Stimulated activated naive B cell treated with anti-CD40 and anti-IgM and Interleukin-4, amounts not matched to agents 10 μg/mL and 1 μg/mL and 100 μg/mL, for 72 hours (primary cell): ENCODE data around the gene MYO3B.

Experiments used
- ATAC-seq, 2 donors: fragments of 150-1000 bp; cut with Tn5 transposase; replicated peaks; 2 replicates each; pipeline ENCODE4 v1.10.0; 2021; ENCODE audit warnings: moderate library complexity in 1 of 2
- DNase-seq: peaks from one replicate; pipeline ENCODE4 v3.0.0; 2021
- H3K27ac Mint-ChIP-seq: one replicate; pipeline ENCODE4 v1.8.0; 2022; ENCODE audit warnings: mild to moderate bottlenecking, mixed read lengths
- H3K27me3 Mint-ChIP-seq, 2 donors: one replicate each; pipeline ENCODE4 v1.8.0; 2022; ENCODE audit warnings: mixed read lengths in 2 of 2
- H3K36me3 Mint-ChIP-seq, 2 donors: one replicate each; pipeline ENCODE4 v1.8.0; 2022; ENCODE audit warnings: mixed read lengths in 2 of 2, mild to moderate bottlenecking in 1 of 2
- H3K4me1 Mint-ChIP-seq, 2 donors: one replicate each; pipeline ENCODE4 v1.8.0; 2022; ENCODE audit warnings: mixed read lengths in 2 of 2, mild to moderate bottlenecking in 1 of 2
- H3K4me3 Mint-ChIP-seq, 2 donors: one replicate each; pipeline ENCODE4 v1.8.0; 2022; ENCODE audit warnings: mild to moderate bottlenecking in 2 of 2, mixed read lengths in 2 of 2, moderate library complexity in 1 of 2
- H3K9me3 Mint-ChIP-seq, 2 donors: one replicate each; pipeline ENCODE4 v1.8.0; 2022; ENCODE audit warnings: mixed read lengths in 2 of 2, mild to moderate bottlenecking in 1 of 2

MYO3B gene

DNA sequence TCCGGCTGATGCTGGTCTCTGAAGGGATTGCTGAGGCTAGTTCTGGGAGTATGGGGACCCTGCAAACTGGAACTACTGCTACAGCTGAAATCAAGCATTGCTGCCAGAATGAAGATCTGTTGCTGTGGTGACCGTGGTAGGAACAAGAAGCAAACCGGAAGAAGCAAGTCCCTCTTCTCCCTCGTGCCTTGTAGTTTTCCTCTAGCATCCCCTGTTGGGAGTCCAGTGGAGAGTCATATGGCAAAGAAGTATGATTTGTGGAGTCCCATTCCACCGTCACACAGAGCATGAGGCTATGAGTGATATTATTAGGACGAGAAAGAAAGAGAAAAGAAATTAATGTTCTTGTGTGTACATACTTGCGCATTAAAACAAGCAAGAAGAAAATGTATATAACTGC is 398.3 kb downstream of the MYO3B start:
- ATAC-seq (no peak), DNase-seq (no peak)

GRCh38 chr2:170577356-170577755 is 399.4 kb downstream of the MYO3B start:
- Mint-ChIP-seq H3K27ac (no peak overlapping the region), H3K27me3 (peaks cover 0 to 6% of the 10 kb centered on the region in 2 donors), H3K4me3 (no peak overlapping the region), H3K4me1 (no peaks in the 10 kb centered on the region), H3K9me3 (no peaks in the 10 kb centered on the region), H3K36me3 (no peaks in the 10 kb centered on the region)
- no peak for ATAC-seq
- no peak for DNase-seq

More for the DNA sequence above, 398.3 kb downstream of the MYO3B start:
- H3K27ac Mint-ChIP-seq: no peak overlapping the region
- H3K27me3 Mint-ChIP-seq: peaks cover 4 to 8% of the 10 kb centered on the region in 2 donors
- no peaks in the 10 kb centered on the region for H3K4me1 Mint-ChIP-seq
- H3K9me3 Mint-ChIP-seq: no peaks in the 10 kb centered on the region
- no peak overlapping the region for H3K4me3 Mint-ChIP-seq
- H3K36me3 Mint-ChIP-seq: no peaks in the 10 kb centered on the region

- ATAC-seq (no peak), DNase-seq (no peak)
- peaks cover 0 to 6% of the 10 kb centered on the region in 2 donors for H3K27me3 Mint-ChIP-seq
- H3K27ac Mint-ChIP-seq: no peak overlapping the region
- no peaks in the 10 kb centered on the region for H3K4me1 Mint-ChIP-seq
- no peak overlapping the region for H3K4me3 Mint-ChIP-seq
- no peaks in the 10 kb centered on the region for H3K9me3 Mint-ChIP-seq
- no peaks in the 10 kb centered on the region for H3K36me3 Mint-ChIP-seq
These were observed 400.7 kb downstream of the MYO3B start for GRCh38 chr2:170578606-170579005.

DNA sequence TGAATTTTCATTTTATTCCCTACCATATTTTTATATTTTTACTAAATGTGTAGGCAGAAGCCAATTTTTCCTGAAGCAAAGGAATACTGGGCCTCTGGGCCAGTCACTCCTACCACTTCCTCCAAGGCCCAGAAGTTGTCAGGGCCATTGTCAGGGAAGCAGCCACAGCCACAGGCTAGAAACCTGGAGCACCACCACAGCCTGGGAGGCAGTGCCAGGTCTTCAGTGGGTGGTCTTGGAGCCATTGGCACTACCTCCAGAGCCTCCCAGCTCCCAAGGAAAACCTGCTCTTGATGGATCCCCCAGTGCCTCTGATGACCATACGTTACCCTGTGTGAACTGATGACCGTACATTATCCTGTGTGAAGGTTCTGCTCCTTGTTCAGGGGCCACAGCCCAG is 401.6 kb downstream of the MYO3B start:
- Mint-ChIP-seq H3K4me3 (no peak overlapping the region), H3K9me3 (no peaks in the 10 kb centered on the region), H3K36me3 (no peaks in the 10 kb centered on the region), H3K27ac (no peak overlapping the region), H3K4me1 (no peaks in the 10 kb centered on the region), H3K27me3 (peaks cover 0 to 6% of the 10 kb centered on the region in 2 donors)
- no peak for DNase-seq
- ATAC-seq: no peak

DNA sequence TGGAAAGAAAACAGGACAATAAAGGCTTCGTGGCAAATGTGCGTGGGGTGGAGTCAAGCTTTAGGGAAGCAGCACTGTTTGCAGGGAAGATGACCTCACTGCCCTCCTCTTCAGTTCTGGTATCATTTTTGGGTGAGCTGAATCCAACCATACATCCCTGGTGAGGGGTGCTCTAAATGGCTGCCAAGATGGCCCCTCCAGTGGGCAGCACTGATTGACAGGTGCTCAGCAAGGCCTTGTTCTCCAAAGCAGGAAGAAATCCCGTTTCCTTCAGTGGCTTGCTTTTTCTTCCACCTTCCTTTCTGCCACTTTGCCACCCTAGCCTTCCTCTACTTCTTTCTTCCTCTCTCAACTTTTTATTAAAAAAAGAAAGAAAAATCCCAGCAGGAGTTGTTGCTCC is 404.4 kb downstream of the MYO3B start:
- Mint-ChIP-seq H3K4me1 (no peaks in the 10 kb centered on the region), H3K27me3 (peaks cover 0 to 6% of the 10 kb centered on the region in 2 donors), H3K36me3 (no peaks in the 10 kb centered on the region), H3K4me3 (no peak overlapping the region), H3K27ac (no peak overlapping the region), H3K9me3 (no peaks in the 10 kb centered on the region)
- DNase-seq (no peak), ATAC-seq (no peak)

- Mint-ChIP-seq H3K9me3 (no peaks in the 10 kb centered on the region), H3K36me3 (no peaks in the 10 kb centered on the region), H3K4me3 (no peak overlapping the region), H3K4me1 (no peaks in the 10 kb centered on the region), H3K27me3 (peaks cover 0 to 4% of the 10 kb centered on the region in 2 donors), H3K27ac (no peak overlapping the region)
- DNase-seq: no peak
- ATAC-seq: no peak
These were observed 405.0 kb downstream of the MYO3B start for GRCh38 chr2:170582751-170583463.

GRCh38 chr2:170585067-170585466 is 407.1 kb downstream of the MYO3B start:
- no peaks in the 10 kb centered on the region for H3K9me3 Mint-ChIP-seq
- no peak for ATAC-seq
- H3K4me1 Mint-ChIP-seq: no peaks in the 10 kb centered on the region
- no peaks in the 10 kb centered on the region for H3K36me3 Mint-ChIP-seq
- H3K27ac Mint-ChIP-seq: no peak overlapping the region
- H3K4me3 Mint-ChIP-seq: no peak overlapping the region
- DNase-seq: no peak
- peaks cover 0 to 5% of the 10 kb centered on the region in 2 donors for H3K27me3 Mint-ChIP-seq

DNA sequence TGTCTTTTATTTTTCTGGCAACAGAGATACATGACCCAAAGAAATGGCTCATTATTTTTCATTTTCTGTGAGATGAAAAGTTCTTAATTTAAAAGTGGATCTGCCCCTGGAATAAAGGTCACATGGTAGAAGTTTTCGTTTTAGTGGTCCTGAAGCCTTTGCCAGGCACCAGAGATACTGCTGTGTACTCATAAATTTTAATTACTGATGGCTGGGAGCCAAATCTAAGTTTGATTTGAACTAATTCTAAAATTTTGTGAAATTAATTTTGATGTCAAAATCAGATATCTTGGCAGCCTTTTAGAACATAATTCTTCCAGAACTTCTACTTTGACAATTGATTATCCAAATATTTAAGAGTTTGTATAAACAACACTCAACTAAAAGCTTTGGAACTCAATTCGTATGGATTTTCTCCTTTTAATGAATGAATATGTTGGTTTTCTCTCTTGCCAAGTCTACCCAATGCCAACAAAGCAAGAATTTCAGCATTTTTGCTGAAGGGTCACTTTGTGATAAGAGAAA is 408.7 kb downstream of the MYO3B start:
- H3K36me3 Mint-ChIP-seq: no peaks in the 10 kb centered on the region
- DNase-seq (no peak), ATAC-seq (no peak)
- no peaks in the 10 kb centered on the region for H3K4me1 Mint-ChIP-seq
- no peaks in the 10 kb centered on the region for H3K9me3 Mint-ChIP-seq
- H3K27me3 Mint-ChIP-seq: peaks cover 0 to 10% of the 10 kb centered on the region in 2 donors
- no peak overlapping the region for H3K27ac Mint-ChIP-seq
- no peak overlapping the region for H3K4me3 Mint-ChIP-seq

GRCh38 chr2:170587117-170587516 is 409.2 kb downstream of the MYO3B start:
- Mint-ChIP-seq H3K27ac (no peak overlapping the region), H3K4me3 (no peak overlapping the region), H3K36me3 (no peaks in the 10 kb centered on the region), H3K9me3 (no peaks in the 10 kb centered on the region), H3K27me3 (peaks cover 0 to 10% of the 10 kb centered on the region in 2 donors), H3K4me1 (no peaks in the 10 kb centered on the region)
- DNase-seq (no peak), ATAC-seq (no peak)

DNA sequence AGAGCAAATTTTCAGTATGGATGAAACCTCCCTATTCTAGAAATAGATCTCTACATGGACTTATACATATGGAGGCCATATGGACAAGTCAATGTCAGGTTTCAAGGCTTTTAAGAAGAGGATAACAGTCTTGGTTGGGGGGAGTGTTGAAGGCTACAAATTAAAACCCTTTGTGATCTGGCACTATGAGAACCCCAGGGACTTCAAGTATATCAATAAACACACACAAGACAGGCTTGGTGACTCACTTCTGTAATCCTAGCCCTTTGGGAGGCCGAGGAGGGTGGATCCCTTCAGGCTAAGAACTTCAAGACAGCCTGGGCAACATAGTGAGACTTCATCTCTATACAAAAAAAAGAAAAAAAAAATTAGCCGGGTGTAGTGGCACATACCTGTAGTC is 410.0 kb downstream of the MYO3B start:
- Mint-ChIP-seq H3K27me3 (peaks cover 0 to 10% of the 10 kb centered on the region in 2 donors), H3K4me3 (no peak overlapping the region), H3K36me3 (no peaks in the 10 kb centered on the region), H3K4me1 (no peaks in the 10 kb centered on the region), H3K9me3 (no peaks in the 10 kb centered on the region), H3K27ac (no peak overlapping the region)
- ATAC-seq (no peak), DNase-seq (no peak)

GRCh38 chr2:170588729-170589128 is 410.8 kb downstream of the MYO3B start:
- ATAC-seq (no peak), DNase-seq (no peak)
- Mint-ChIP-seq H3K4me1 (no peaks in the 10 kb centered on the region), H3K27ac (no peak overlapping the region), H3K27me3 (peaks cover 0 to 10% of the 10 kb centered on the region in 2 donors), H3K9me3 (no peaks in the 10 kb centered on the region), H3K36me3 (no peaks in the 10 kb centered on the region), H3K4me3 (no peak overlapping the region)

DNA sequence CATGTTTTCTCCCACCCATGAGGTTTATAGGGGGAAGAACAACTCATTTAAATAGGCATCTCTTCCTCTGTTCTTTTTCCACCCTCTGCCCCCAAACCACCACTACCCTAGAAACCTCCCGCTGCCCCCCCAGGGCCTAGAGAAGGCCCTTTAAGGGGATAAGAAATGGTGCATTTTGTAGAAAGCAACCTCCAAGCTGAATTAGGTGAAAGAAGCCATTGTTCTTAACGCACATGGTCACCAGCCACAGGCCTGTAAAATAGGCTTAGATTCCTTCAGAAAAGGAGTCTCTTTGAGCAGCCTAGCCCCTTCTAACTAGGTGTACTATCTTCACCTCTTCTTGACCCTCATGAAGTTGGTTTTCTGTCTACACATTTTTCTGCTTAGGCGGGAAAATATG is 418.6 kb downstream of the MYO3B start:
- DNase-seq (no peak), ATAC-seq (no peak)
- Mint-ChIP-seq H3K4me1 (no peaks in the 10 kb centered on the region), H3K27me3 (peaks cover 0 to 6% of the 10 kb centered on the region in 2 donors), H3K27ac (no peak overlapping the region), H3K9me3 (peaks cover 0 to 4% of the 10 kb centered on the region in 2 donors), H3K36me3 (no peaks in the 10 kb centered on the region), H3K4me3 (no peak overlapping the region)

DNA sequence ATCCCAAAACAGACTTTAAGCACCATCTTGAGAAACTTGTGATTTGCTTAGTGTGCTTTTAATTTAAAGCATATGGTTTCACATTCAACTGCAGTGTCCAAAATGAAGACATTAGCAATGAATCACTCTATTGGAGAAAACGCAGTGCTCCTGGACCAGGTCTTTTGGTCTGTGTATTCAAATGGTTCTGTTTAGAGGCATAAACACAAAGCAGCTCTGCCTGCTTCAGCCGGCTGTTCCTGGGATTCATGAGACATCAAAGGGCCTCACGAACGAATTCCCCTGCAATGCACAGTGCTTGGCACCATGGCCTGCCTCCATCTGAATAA is 420.1 kb downstream of the MYO3B start:
- no peak for ATAC-seq

DNA sequence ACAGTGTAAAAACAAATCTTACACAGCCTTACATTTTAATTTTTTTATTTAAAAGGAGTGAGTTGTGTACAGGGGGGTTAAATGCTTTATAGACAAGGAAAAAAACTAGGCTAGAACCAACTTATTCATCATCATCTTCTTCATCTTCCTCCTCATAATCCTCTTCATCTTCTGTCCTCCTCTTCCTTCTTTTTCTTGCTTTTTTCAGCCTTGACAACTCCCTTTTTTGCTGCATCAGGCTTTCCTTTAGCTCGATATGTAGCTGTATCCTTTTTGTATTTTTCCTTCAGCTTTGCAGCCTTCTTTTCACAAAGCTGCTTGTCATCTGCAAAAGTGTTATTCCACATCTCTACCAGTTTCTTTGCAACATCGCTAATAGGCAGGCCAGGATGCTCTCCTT is 423.5 kb downstream of the MYO3B start:
- no peak overlapping the region for H3K4me3 Mint-ChIP-seq
- ATAC-seq (no peak), DNase-seq (no peak)
- H3K27ac Mint-ChIP-seq: no peak overlapping the region
- H3K9me3 Mint-ChIP-seq: no peaks in the 10 kb centered on the region
- H3K4me1 Mint-ChIP-seq: no peaks in the 10 kb centered on the region
- no peaks in the 10 kb centered on the region for H3K36me3 Mint-ChIP-seq
- peaks cover 7 to 17% of the 10 kb centered on the region in 2 donors for H3K27me3 Mint-ChIP-seq

More for the DNA sequence above, 420.1 kb downstream of the MYO3B start:
- H3K9me3 Mint-ChIP-seq: peaks cover 0 to 4% of the 10 kb centered on the region in 2 donors
- no peak overlapping the region for H3K4me3 Mint-ChIP-seq
- no peak for DNase-seq
- H3K36me3 Mint-ChIP-seq: no peaks in the 10 kb centered on the region
- H3K27ac Mint-ChIP-seq: no peak overlapping the region
- H3K4me1 Mint-ChIP-seq: no peaks in the 10 kb centered on the region
- peaks cover 0 to 7% of the 10 kb centered on the region in 2 donors for H3K27me3 Mint-ChIP-seq

- Mint-ChIP-seq H3K9me3 (no peaks in the 10 kb centered on the region), H3K4me1 (no peaks in the 10 kb centered on the region), H3K36me3 (no peaks in the 10 kb centered on the region), H3K27ac (no peak overlapping the region), H3K27me3 (peaks cover 8 to 13% of the 10 kb centered on the region in 2 donors), H3K4me3 (no peak overlapping the region)
- DNase-seq (no peak), ATAC-seq (no peak)
These were observed 427.9 kb downstream of the MYO3B start for GRCh38 chr2:170605862-170606261.
